Inflammatory macrophage treated with lipopolysaccharide for 4 hours (primary cell): ENCODE measurements around the gene SYP.
A peak's percentile ranks its signal among the peaks of the same experiment; 100 is the strongest.
"Not testable (repeated sequence)": the region's sequence is repeated elsewhere in the genome, so short reads cannot be mapped to it uniquely, and the experiment has no call there.

Experiments
- DNase-seq: peaks from one replicate; pipeline ENCODE4 v3.0.0-alpha.2; 2020

SYP gene

GRCh38 chrX:49165901-49166881 is 33.8 kb downstream of the SYP start:
- peak; percentile 26 for DNase-seq

- DNase-seq, result no peak
Observed at GRCh38 chrX:49164589-49165360, 35.2 kb downstream of the SYP start.

GRCh38 chrX:49163555-49164419 is 36.2 kb downstream of the SYP start:
- DNase-seq, result peak; percentile 84

- DNase-seq, result no peak
Observed at GRCh38 chrX:49162620-49163019, 37.4 kb downstream of the SYP start, which contains the start of gene MAGIX. MAGIX (plus strand) TSS chrX:49162758; CDS start chrX:49162890, 132 bp downstream.

- no peak for DNase-seq
Observed at GRCh38 chrX:49161632-49162031, 38.4 kb downstream of the SYP start.

GRCh38 chrX:49160908-49161307 is 39.1 kb downstream of the SYP start:
- no peak for DNase-seq

GRCh38 chrX:49157194-49157593 is 42.8 kb downstream of the SYP start:
- no peak for DNase-seq

- peak; percentile 81 for DNase-seq
Observed at GRCh38 chrX:49155900-49156837, 43.8 kb downstream of the SYP start.

- DNase-seq, result peak; percentile 57
Observed at GRCh38 chrX:49155243-49155899, 44.6 kb downstream of the SYP start.

GRCh38 chrX:49153467-49153866 is 46.5 kb downstream of the SYP start:
- no peak for DNase-seq

GRCh38 chrX:49149291-49149690 is 50.7 kb downstream of the SYP start:
- not testable (repeated sequence) for DNase-seq

GRCh38 chrX:49148390-49149100 is 51.4 kb downstream of the SYP start:
- DNase-seq, result peak; percentile 5

- no peak for DNase-seq
Observed at GRCh38 chrX:49147936-49148335, 52.1 kb downstream of the SYP start.

- no peak for DNase-seq
Observed at GRCh38 chrX:49147282-49147681, 52.7 kb downstream of the SYP start.

GRCh38 chrX:49143154-49143553 is 56.8 kb downstream of the SYP start:
- DNase-seq, result not testable (repeated sequence)

GRCh38 chrX:49142264-49142663 is 57.7 kb downstream of the SYP start:
- DNase-seq, result peak; percentile 14

- no peak for DNase-seq
Observed at GRCh38 chrX:49139713-49140112, 60.3 kb downstream of the SYP start.
